Astrocyte (in vitro differentiated cells and primary cell): ENCODE results near the gene LSM14B. TPM values are rescaled to one million over a fixed set of nuclear protein-coding genes. Genes with fewer than 3 reads are reported as not detected.

Experiments used
- DNase-seq: peaks from one replicate; pipeline ENCODE4 v3.0.0-alpha.2; 2010; ENCODE audit warnings: low read depth
- FAIRE-seq: peaks from 2 replicates; lab custom pipeline; 2011; peaks lifted over from hg19 to GRCh38; lab: Jason Lieb, UNC
- H2AFZ ChIP-seq: 2 replicates; pipeline ENCODE4 v1.6.0; 2012; ENCODE audit warnings: low read depth, low read length, inconsistent platforms
- H3K27ac ChIP-seq: 2 replicates; pipeline ENCODE4 v1.5.1; 2011; ENCODE audit warnings: low read depth, low read length, inconsistent platforms
- H3K27me3 ChIP-seq: 2 replicates; pipeline ENCODE4 v1.6.0; 2011; ENCODE audit warnings: low read length, inconsistent platforms; ENCODE audit not compliant: insufficient read depth
- H3K36me3 ChIP-seq: 2 replicates; pipeline ENCODE4 v1.5.1; 2011; ENCODE audit warnings: low read length, inconsistent platforms; ENCODE audit not compliant: insufficient read depth
- H3K4me1 ChIP-seq: 2 replicates; pipeline ENCODE4 v1.5.1; 2011; ENCODE audit warnings: low read length, inconsistent platforms; ENCODE audit not compliant: insufficient read depth
- H3K4me2 ChIP-seq: 2 replicates; pipeline ENCODE4 v1.6.0; 2012; ENCODE audit warnings: low read length, inconsistent platforms
- H3K4me3 ChIP-seq: 2 replicates; pipeline ENCODE4 v1.5.1; 2011; ENCODE audit warnings: low read depth, mild to moderate bottlenecking, low read length, inconsistent platforms; ENCODE audit not compliant: insufficient read depth
- H3K79me2 ChIP-seq: 2 replicates; pipeline ENCODE4 v1.6.0; 2012; ENCODE audit warnings: mild to moderate bottlenecking, low read length, inconsistent platforms; ENCODE audit not compliant: insufficient read depth
- H3K9ac ChIP-seq: 2 replicates; pipeline ENCODE4 v1.6.0; 2012; ENCODE audit warnings: mild to moderate bottlenecking, low read length, inconsistent platforms
- H3K9me3 ChIP-seq: 2 replicates; pipeline ENCODE4 v1.5.1; 2012; ENCODE audit warnings: low read depth, mild to moderate bottlenecking, low read length, inconsistent platforms; ENCODE audit not compliant: insufficient read depth
- H4K20me1 ChIP-seq: 2 replicates; pipeline ENCODE4 v1.6.0; 2012; ENCODE audit warnings: low read length, inconsistent platforms; ENCODE audit not compliant: insufficient read depth
- H3K27ac Mint-ChIP-seq: one replicate; pipeline ENCODE4 v1.8.0; 2021; ENCODE audit warnings: mild to moderate bottlenecking, mixed read lengths; ENCODE audit not compliant: unreplicated experiment
- H3K27me3 Mint-ChIP-seq: one replicate; pipeline ENCODE4 v1.8.0; 2021; ENCODE audit warnings: low read depth, mixed read lengths; ENCODE audit not compliant: unreplicated experiment
- H3K36me3 Mint-ChIP-seq: one replicate; pipeline ENCODE4 v1.8.0; 2021; ENCODE audit warnings: low read depth, mixed read lengths; ENCODE audit not compliant: unreplicated experiment
- H3K4me1 Mint-ChIP-seq: one replicate; pipeline ENCODE4 v1.8.0; 2021; ENCODE audit warnings: low read depth, mixed read lengths; ENCODE audit not compliant: unreplicated experiment
- H3K4me3 Mint-ChIP-seq: one replicate; pipeline ENCODE4 v1.8.0; 2021; ENCODE audit warnings: mild to moderate bottlenecking, moderate library complexity, mixed read lengths; ENCODE audit not compliant: unreplicated experiment
- H3K9me3 Mint-ChIP-seq: one replicate; pipeline ENCODE4 v1.8.0; 2021; ENCODE audit warnings: mild to moderate bottlenecking, mixed read lengths; ENCODE audit not compliant: unreplicated experiment
- EZH2 ChIP-seq: IDR thresholded peaks from 2 replicates; pipeline ENCODE4 v1.6.1; 2012; ENCODE audit warnings: mild to moderate bottlenecking, low read length, inconsistent platforms; ENCODE audit not compliant: insufficient read depth
- total RNA-seq: library from RNA; stranded (reverse); gene quantifications from 2 replicates; pipeline ENCODE4 v1.2.1, GENCODE V29; 2021
- TF ChIP-seq, protein P1 (sequence below): IDR thresholded peaks from 2 replicates; pipeline ENCODE4 v1.5.1; 2011; ENCODE audit warnings: low read depth, mild to moderate bottlenecking, inconsistent platforms, low read length, moderate library complexity; ENCODE audit not compliant: insufficient read depth

LSM14B gene
- total RNA-seq, 1 donor from 2014 or later: 27.1 TPM

DNA sequence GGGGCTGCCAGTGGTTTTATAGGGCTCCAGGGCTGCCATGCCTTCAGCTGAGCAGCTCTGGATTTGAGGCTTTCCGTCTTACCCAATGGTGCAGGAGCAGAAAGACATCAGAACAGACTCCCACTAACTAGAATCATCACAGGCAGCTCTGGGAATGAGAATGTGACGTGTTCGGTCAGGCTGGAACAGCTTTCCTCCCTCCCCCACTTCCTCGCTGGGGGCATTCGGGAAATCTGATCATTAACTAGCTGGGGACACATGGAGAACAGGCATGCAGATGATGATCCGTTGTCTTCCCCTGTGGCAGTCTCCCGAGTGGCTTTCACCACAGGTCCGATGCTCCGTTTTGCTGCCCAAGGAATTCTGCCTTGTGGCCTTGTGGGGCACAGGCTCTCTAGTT is 55.0 kb downstream of the LSM14B start:
- Mint-ChIP-seq H3K4me1 (no peaks in the 10 kb centered on the region), H3K4me3 (no peak overlapping the region), H3K27me3 (no peaks in the 10 kb centered on the region), H3K36me3 (peaks cover 7% of the 10 kb centered on the region), H3K27ac (no peak overlapping the region), H3K9me3 (no peaks in the 10 kb centered on the region)
- FAIRE-seq (no peak), DNase-seq (no peak)
- H3K9me3 ChIP-seq: no peaks in the 10 kb centered on the region
- no peak overlapping the region for H3K9ac ChIP-seq
- no peaks in the 10 kb centered on the region for H3K27me3 ChIP-seq
- H3K27ac ChIP-seq: no peak overlapping the region
- no peak overlapping the region for H3K4me3 ChIP-seq
- H3K4me2 ChIP-seq: no peak overlapping the region
- peaks cover 8% of the 10 kb centered on the region for H3K36me3 ChIP-seq
- H3K4me1 ChIP-seq: peaks cover 7% of the 10 kb centered on the region
- H3K79me2 ChIP-seq: no peaks in the 10 kb centered on the region
- H2AFZ ChIP-seq: no peak overlapping the region
- no peaks in the 10 kb centered on the region for H4K20me1 ChIP-seq
- TF ChIP-seq, protein P1, sequence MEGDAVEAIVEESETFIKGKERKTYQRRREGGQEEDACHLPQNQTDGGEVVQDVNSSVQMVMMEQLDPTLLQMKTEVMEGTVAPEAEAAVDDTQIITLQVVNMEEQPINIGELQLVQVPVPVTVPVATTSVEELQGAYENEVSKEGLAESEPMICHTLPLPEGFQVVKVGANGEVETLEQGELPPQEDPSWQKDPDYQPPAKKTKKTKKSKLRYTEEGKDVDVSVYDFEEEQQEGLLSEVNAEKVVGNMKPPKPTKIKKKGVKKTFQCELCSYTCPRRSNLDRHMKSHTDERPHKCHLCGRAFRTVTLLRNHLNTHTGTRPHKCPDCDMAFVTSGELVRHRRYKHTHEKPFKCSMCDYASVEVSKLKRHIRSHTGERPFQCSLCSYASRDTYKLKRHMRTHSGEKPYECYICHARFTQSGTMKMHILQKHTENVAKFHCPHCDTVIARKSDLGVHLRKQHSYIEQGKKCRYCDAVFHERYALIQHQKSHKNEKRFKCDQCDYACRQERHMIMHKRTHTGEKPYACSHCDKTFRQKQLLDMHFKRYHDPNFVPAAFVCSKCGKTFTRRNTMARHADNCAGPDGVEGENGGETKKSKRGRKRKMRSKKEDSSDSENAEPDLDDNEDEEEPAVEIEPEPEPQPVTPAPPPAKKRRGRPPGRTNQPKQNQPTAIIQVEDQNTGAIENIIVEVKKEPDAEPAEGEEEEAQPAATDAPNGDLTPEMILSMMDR: no peak
- TF ChIP-seq EZH2: no peak

DNA sequence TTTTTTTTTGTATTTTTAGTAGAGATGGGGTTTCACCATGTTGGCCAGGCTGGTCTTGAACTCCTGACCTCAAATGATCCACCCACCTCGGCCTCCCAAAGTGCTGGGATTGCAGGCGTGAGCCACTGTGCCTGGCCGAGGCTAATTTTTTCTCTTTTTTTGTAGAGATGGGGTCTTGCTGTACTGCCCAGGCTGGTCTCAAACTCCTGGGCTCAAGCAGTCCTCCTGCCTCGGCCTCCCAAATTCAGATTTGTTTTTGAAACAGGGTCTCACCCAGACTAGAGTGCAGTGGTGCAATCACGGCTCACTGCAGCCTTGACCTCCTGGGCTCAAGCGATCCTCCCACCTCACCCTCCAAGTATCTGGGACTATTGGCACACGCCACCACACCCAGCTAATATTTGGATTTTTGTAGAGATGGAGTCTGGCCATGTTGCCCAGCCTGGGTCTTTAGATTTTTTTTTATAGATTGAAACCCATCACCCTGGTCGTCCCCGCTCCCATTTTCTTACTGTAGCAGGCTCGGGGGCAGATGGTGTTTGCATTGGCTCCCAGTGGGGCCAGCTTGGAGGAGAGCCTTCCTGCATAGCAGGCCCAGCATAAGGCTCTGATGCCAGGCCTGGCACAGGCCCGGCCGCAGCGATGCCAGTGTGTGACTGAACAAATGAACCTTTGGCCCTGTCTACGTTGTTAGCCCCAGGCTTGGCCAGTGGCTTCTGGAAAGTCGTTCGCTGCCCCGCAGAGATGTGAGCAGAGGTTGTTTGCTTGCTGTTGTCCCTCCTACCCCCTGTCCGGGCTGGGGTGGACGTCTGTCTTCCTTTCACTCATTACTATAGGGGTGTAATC is 56.3 kb downstream of the LSM14B start:
- no peak overlapping the region for H3K4me3 ChIP-seq
- H3K4me2 ChIP-seq: no peak overlapping the region
- H4K20me1 ChIP-seq: no peaks in the 10 kb centered on the region
- H3K4me1 ChIP-seq: peaks cover 9% of the 10 kb centered on the region
- TF ChIP-seq EZH2: no peak
- TF ChIP-seq, protein P1: no peak
- Mint-ChIP-seq H3K4me3 (no peak overlapping the region), H3K9me3 (no peaks in the 10 kb centered on the region), H3K27me3 (no peaks in the 10 kb centered on the region), H3K27ac (no peak overlapping the region), H3K36me3 (peaks cover 8% of the 10 kb centered on the region), H3K4me1 (peaks cover 1% of the 10 kb centered on the region)
- FAIRE-seq (no peak), DNase-seq (no peak)
- no peak overlapping the region for H3K27ac ChIP-seq
- no peak overlapping the region for H2AFZ ChIP-seq
- no peaks in the 10 kb centered on the region for H3K9me3 ChIP-seq
- H3K27me3 ChIP-seq: no peaks in the 10 kb centered on the region
- peaks cover 6% of the 10 kb centered on the region for H3K79me2 ChIP-seq
- H3K9ac ChIP-seq: no peak overlapping the region
- peaks cover 8% of the 10 kb centered on the region for H3K36me3 ChIP-seq

GRCh38 chr20:62179162-62179504 is 56.9 kb downstream of the LSM14B start:
- peaks cover 8% of the 10 kb centered on the region for H3K36me3 Mint-ChIP-seq
- Histone ChIP-seq H3K4me3 (no peak overlapping the region), H3K27me3 (no peaks in the 10 kb centered on the region), H3K36me3 (peaks cover 8% of the 10 kb centered on the region), H3K4me2 (no peak overlapping the region), H4K20me1 (no peaks in the 10 kb centered on the region), H3K27ac (no peak overlapping the region), H3K9me3 (no peaks in the 10 kb centered on the region), H3K9ac (no peak overlapping the region), H3K79me2 (peaks cover 12% of the 10 kb centered on the region), H2AFZ (no peak overlapping the region), H3K4me1 (peaks cover 13% of the 10 kb centered on the region)
- DNase-seq (no peak), FAIRE-seq (no peak)
- H3K27me3 Mint-ChIP-seq: no peaks in the 10 kb centered on the region
- no peak for TF ChIP-seq EZH2
- TF ChIP-seq, protein P1: no peak
- no peak overlapping the region for H3K4me3 Mint-ChIP-seq
- H3K4me1 Mint-ChIP-seq: peaks cover 5% of the 10 kb centered on the region
- H3K27ac Mint-ChIP-seq: no peak overlapping the region
- H3K9me3 Mint-ChIP-seq: no peaks in the 10 kb centered on the region
